WTC11 (cell line): ENCODE measurements around the gene FERMT2. TPM values are rescaled to one million over a fixed set of nuclear protein-coding genes. Genes with fewer than 3 reads are reported as not detected.

Experiments used
- ATAC-seq: fragments of 200-7000 bp; cut with Tn5 transposase; 2 replicates; pipeline ENCODE4 v1.10.0; 2021; ENCODE audit warnings: mild to moderate bottlenecking, moderate library complexity
- CTCF ChIA-PET: fragments of 300-600 bp; sonication (Branson Sonifier 250); formaldehyde crosslinking; loops from one replicate; lab custom pipeline; 2021; ENCODE audit warnings: antibody characterized with exemption; lab: Charles Lee
- POLR2A ChIA-PET: fragments of 350-600 bp; sonication (Branson Sonifier 250); formaldehyde crosslinking; loops from one replicate; lab custom pipeline; 2021; ENCODE audit warnings: antibody characterized with exemption; lab: Charles Lee
- DNase-seq: peaks from one replicate; pipeline ENCODE4 v3.0.0; 2021; ENCODE audit warnings: low spot score
- H3K27ac Mint-ChIP-seq: 2 replicates; pipeline ENCODE4 v1.8.0; 2021; ENCODE audit warnings: mixed read lengths
- H3K27me3 Mint-ChIP-seq: 2 replicates; pipeline ENCODE4 v1.8.0; 2021; ENCODE audit warnings: low read depth, mild to moderate bottlenecking, moderate library complexity, mixed read lengths
- H3K36me3 Mint-ChIP-seq: 2 replicates; pipeline ENCODE4 v1.8.0; 2021; ENCODE audit warnings: mixed read lengths
- H3K4me1 Mint-ChIP-seq: 2 replicates; pipeline ENCODE4 v1.8.0; 2022; ENCODE audit warnings: mixed read lengths
- H3K4me3 Mint-ChIP-seq: 2 replicates; pipeline ENCODE4 v1.8.0; 2021; ENCODE audit warnings: mild to moderate bottlenecking, moderate library complexity, mixed read lengths
- H3K9me3 Mint-ChIP-seq: 2 replicates; pipeline ENCODE4 v1.8.0; 2021; ENCODE audit warnings: mixed read lengths
- ARID4B ChIP-seq: sonication (generic); formaldehyde crosslinking; IDR thresholded peaks from 2 replicates; pipeline ENCODE4 v1.8.0; 2023; ENCODE audit warnings: missing genetic modification reagents, mild to moderate bottlenecking, borderline replicate concordance
- CBFB ChIP-seq: sonication (generic); formaldehyde crosslinking; IDR thresholded peaks from 2 replicates; pipeline ENCODE4 v1.8.1; 2022; ENCODE audit warnings: mild to moderate bottlenecking, low read depth, missing genetic modification reagents
- CDX4 ChIP-seq: fragments of 250-450 bp; sonication (Bioruptor Pico); IDR thresholded peaks from 2 replicates; pipeline ENCODE4 v1.9.0; 2021; ENCODE audit warnings: moderate library complexity, mild to moderate bottlenecking, inconsistent platforms, borderline replicate concordance
- EMX1 ChIP-seq: fragments of 250-450 bp; sonication (Bioruptor Pico); IDR thresholded peaks from 2 replicates; pipeline ENCODE4 v1.8.0; 2021; ENCODE audit warnings: mild to moderate bottlenecking
- GABPB1 ChIP-seq: sonication (generic); formaldehyde crosslinking; IDR thresholded peaks from 2 replicates; pipeline ENCODE4 v1.8.1; 2023; ENCODE audit warnings: mild to moderate bottlenecking, missing genetic modification reagents
- GTF2I ChIP-seq: fragments of 250-450 bp; sonication (Bioruptor Pico); conservative IDR thresholded peaks from 2 replicates; pipeline ENCODE4 v1.4.0; 2021; ENCODE audit warnings: mild to moderate bottlenecking
- IRF1 ChIP-seq: sonication (generic); formaldehyde crosslinking; IDR thresholded peaks from 2 replicates; pipeline ENCODE4 v1.8.0; 2023; ENCODE audit warnings: missing genetic modification reagents
- JAZF1 ChIP-seq: fragments of 250-450 bp; sonication (Bioruptor Pico); IDR thresholded peaks from 2 replicates; pipeline ENCODE4 v1.9.0; 2021; ENCODE audit warnings: moderate library complexity, mild to moderate bottlenecking, inconsistent platforms
- MYBL2 ChIP-seq: sonication (generic); formaldehyde crosslinking; IDR thresholded peaks from 2 replicates; pipeline ENCODE4 v1.8.1; 2023; ENCODE audit warnings: mild to moderate bottlenecking, moderate library complexity, missing genetic modification reagents
- NFYB ChIP-seq: sonication (generic); formaldehyde crosslinking; conservative IDR thresholded peaks from 2 replicates; pipeline ENCODE4 v1.8.0; 2022; ENCODE audit warnings: low read depth, missing genetic modification reagents
- PRDM15 ChIP-seq: sonication (generic); formaldehyde crosslinking; IDR thresholded peaks from 2 replicates; pipeline ENCODE4 v1.8.0; 2022; ENCODE audit warnings: missing genetic modification reagents
- SOX15 ChIP-seq: fragments of 250-450 bp; sonication (Bioruptor Pico); IDR thresholded peaks from 2 replicates; pipeline ENCODE4 v1.9.0; 2021; ENCODE audit warnings: mild to moderate bottlenecking
- SP1 ChIP-seq: sonication (generic); formaldehyde crosslinking; conservative IDR thresholded peaks from 2 replicates; pipeline ENCODE4 v1.8.1; 2022; ENCODE audit warnings: missing genetic modification reagents
- ZBTB43 ChIP-seq: sonication (generic); formaldehyde crosslinking; IDR thresholded peaks from 2 replicates; pipeline ENCODE4 v1.8.1; 2023; ENCODE audit warnings: mild to moderate bottlenecking, missing genetic modification reagents
- ZNF281 ChIP-seq: sonication (generic); formaldehyde crosslinking; IDR thresholded peaks from 2 replicates; pipeline ENCODE4 v1.8.0; 2023; ENCODE audit warnings: mild to moderate bottlenecking, missing genetic modification reagents
- ZNF396 ChIP-seq: fragments of 250-450 bp; sonication (Bioruptor Pico); IDR thresholded peaks from 2 replicates; pipeline ENCODE4 v1.8.0; 2021; ENCODE audit warnings: mild to moderate bottlenecking, moderate library complexity, borderline replicate concordance
- ZNF416 ChIP-seq: fragments of 250-450 bp; sonication (Bioruptor Pico); IDR thresholded peaks from 2 replicates; pipeline ENCODE4 v1.9.0; 2021; ENCODE audit warnings: mild to moderate bottlenecking, inconsistent platforms
- ZSCAN18 ChIP-seq: fragments of 250-450 bp; sonication (Bioruptor Pico); IDR thresholded peaks from 2 replicates; pipeline ENCODE4 v2.1.2; 2022; ENCODE audit warnings: mild to moderate bottlenecking, moderate library complexity
- total RNA-seq: library from RNA; stranded (reverse); gene quantifications from 3 replicates; pipeline ENCODE4 v1.2.3, GENCODE V29; 2021

The FERMT2 gene
- total RNA-seq, 1 experiment from 2014 or later: 92.8 TPM

- TF ChIP-seq CBFB (CRISPR knock-in tag) (no peak), MYBL2 (CRISPR knock-in tag) (no peak), SOX15 (CRISPR knock-in tag) (no peak)
These were observed 88.1 kb downstream of the FERMT2 start (continued) for GRCh38 chr14:52862632-52863333.

- POLR2A ChIA-PET: no interaction called here
- H3K4me3 Mint-ChIP-seq: no peak overlapping the region
- H3K27ac Mint-ChIP-seq: peak overlapping the region; percentile 38; the same call in 1 of the 2 replicates
- no peak for DNase-seq
- H3K9me3 Mint-ChIP-seq: 0 out of 2 replicates have a peak, but pooled peaks cover 4% of the 10 kb centered on the region
- H3K27me3 Mint-ChIP-seq: no peaks in the 10 kb centered on the region
- no peak for TF ChIP-seq JAZF1 (CRISPR knock-in tag)
- no peak for TF ChIP-seq ZSCAN18 (CRISPR knock-in tag)
- no peak for TF ChIP-seq NFYB (CRISPR knock-in tag)
- no peak for TF ChIP-seq ZNF396 (CRISPR knock-in tag)
- no peak for TF ChIP-seq PRDM15
- TF ChIP-seq ZBTB43 (CRISPR knock-in tag): no peak
- no peak for TF ChIP-seq SP1 (CRISPR knock-in tag)
- no peak for TF ChIP-seq CDX4 (CRISPR knock-in tag)
- no peak for TF ChIP-seq GABPB1 (CRISPR knock-in tag)
- TF ChIP-seq, all 79 proteins: peak for 0
- H3K4me1 Mint-ChIP-seq: peaks cover 10% of the 10 kb centered on the region
- peaks cover 59% of the 10 kb centered on the region for H3K36me3 Mint-ChIP-seq
- ATAC-seq: no peak
- CTCF ChIA-PET: no interaction called here
These were observed 89.4 kb downstream of the FERMT2 start for GRCh38 chr14:52861403-52861802.

- no peak for ATAC-seq
- no peak for DNase-seq
- Mint-ChIP-seq H3K27me3 (no peaks in the 10 kb centered on the region), H3K4me1 (peaks cover 10% of the 10 kb centered on the region), H3K9me3 (0 out of 2 replicates have a peak, but pooled peaks cover 4% of the 10 kb centered on the region), H3K27ac (peak overlapping the region; percentile 38; the same call in 1 of the 2 replicates), H3K36me3 (peaks cover 63% of the 10 kb centered on the region), H3K4me3 (no peak overlapping the region)
- POLR2A ChIA-PET: no interaction called here
- CTCF ChIA-PET: no interaction called here
- no peak for TF ChIP-seq IRF1 (CRISPR knock-in tag)
- TF ChIP-seq ARID4B (CRISPR knock-in tag): no peak
- TF ChIP-seq EMX1 (CRISPR knock-in tag): no peak
- no peak for TF ChIP-seq ZNF416 (CRISPR knock-in tag)
- TF ChIP-seq GTF2I (CRISPR knock-in tag): no peak
- TF ChIP-seq ZNF281: no peak
These were observed 89.9 kb downstream of the FERMT2 start for GRCh38 chr14:52860910-52861309.
